ENCODE results near the gene ENGASE. TPM values are rescaled to one million over a fixed set of nuclear protein-coding genes. Genes with fewer than 3 reads are reported as not detected.

ENGASE gene, protein sequence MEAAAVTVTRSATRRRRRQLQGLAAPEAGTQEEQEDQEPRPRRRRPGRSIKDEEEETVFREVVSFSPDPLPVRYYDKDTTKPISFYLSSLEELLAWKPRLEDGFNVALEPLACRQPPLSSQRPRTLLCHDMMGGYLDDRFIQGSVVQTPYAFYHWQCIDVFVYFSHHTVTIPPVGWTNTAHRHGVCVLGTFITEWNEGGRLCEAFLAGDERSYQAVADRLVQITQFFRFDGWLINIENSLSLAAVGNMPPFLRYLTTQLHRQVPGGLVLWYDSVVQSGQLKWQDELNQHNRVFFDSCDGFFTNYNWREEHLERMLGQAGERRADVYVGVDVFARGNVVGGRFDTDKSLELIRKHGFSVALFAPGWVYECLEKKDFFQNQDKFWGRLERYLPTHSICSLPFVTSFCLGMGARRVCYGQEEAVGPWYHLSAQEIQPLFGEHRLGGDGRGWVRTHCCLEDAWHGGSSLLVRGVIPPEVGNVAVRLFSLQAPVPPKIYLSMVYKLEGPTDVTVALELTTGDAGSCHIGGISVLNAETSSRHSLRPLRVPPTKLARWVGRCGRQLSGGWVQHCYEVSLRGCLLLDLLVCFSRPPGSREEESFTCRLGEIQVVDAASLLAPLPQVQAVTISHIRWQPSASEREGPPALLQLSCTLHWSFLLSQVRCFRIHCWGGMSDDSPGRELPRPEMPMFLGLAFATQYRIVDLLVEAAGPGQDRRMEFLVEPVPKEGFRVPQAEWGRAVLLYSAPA
- total RNA-seq (ENCODE audit: unreplicated experiment): 51.5 TPM
- long read RNA-seq, partial matches to known transcripts: 0 of 2 reads
- long read RNA-seq, other reads (novel, unspliced or antisense): 1 of 2 reads

DNA sequence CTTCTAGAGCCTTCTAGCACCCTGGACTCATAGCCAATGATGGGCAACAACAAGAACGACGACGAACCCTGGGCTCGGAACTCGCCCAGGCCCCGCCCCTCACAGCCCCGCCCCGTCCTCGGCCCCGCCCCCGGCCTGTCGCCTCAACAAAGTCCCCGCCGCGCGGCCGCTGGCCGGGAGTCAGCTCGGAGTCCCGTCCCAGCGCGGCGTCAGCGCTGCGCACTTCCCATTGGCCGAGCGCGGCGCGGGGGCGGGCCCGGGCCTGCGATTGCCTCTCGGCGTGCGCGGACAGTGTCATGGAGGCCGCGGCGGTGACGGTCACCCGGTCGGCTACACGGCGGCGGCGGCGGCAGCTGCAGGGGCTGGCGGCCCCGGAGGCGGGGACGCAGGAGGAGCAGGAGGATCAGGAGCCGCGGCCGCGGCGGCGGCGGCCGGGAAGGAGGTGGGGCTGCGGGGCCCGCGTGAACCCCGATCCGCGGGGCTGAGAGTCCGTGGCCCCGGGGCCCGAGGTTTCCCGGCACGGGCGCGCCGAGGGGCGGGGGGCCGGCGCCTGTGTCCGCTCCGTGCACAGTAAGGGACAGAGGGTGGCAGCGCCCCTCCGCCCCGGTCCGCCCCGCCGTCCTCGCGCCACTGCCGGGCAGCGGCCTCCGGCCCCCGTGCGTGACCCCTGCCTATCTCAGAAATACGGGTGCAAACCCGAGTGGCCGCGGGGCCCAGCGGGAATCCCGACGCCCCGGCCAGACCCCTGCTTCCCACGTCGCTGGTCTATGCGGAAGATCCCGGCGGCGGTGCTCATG, at the start of gene ENGASE:
ENGASE (plus strand) TSS at position 176 of the 797 bp plus-strand sequence; CDS start at position 297, 121 bp downstream.
- no peaks in the 10 kb centered on the region for H3K36me3 Mint-ChIP-seq (ENCODE audit: unreplicated experiment)

DNA sequence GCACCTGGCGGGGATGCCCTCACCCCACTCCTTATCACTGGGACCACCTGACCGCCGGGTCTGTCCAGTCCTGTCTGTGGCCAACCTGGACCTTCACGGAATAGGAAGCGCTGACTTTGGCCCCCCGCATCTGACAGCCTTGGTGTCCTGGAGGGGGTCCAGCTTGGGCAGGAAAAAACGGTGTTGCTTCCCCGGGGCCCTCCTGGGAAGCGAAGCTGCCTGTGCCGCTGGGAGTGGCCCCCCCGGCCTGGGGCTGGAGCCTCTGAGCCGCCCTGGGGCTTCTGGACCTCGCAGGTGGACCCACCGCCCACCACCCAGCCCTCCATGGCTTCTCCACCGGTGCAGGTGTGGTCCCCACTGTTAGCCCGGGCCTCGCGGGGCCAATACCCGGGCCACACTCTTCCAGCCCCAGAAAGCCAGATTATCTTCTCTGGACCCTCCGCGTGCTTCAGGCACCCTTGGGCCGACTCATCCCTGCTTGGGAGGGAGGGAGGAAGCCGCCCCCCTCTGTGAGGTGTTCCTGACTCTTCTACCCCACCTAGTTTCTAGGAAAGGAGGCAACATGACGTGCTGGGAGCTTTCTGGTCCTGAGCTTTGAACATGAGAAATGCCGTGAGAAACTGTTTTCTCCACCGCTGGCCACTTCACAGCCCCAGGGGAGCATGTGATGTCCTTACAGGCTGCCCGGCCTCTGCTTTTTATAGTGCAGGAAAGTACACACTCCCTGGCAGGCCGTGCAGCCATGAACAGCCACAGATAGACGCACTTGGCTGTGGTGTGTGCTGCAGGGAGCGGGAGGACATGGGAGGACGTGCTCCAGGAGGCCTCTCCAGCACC, 49.5 kb upstream of the ENGASE start:
- Mint-ChIP-seq H3K27me3 (ENCODE audit: unreplicated experiment) (peaks cover 27% of the 10 kb centered on the region), H3K36me3 (ENCODE audit: unreplicated experiment) (no peaks in the 10 kb centered on the region), H3K27ac (ENCODE audit: unreplicated experiment) (no peak overlapping the region), H3K4me1 (ENCODE audit: low read depth, unreplicated experiment) (peaks cover 6% of the 10 kb centered on the region), H3K9me3 (ENCODE audit: unreplicated experiment) (peaks cover 4% of the 10 kb centered on the region), H3K4me3 (ENCODE audit: unreplicated experiment) (peak overlapping the region; percentile 78)
- no peak for DNase-seq
- TF ChIP-seq, protein P1, sequence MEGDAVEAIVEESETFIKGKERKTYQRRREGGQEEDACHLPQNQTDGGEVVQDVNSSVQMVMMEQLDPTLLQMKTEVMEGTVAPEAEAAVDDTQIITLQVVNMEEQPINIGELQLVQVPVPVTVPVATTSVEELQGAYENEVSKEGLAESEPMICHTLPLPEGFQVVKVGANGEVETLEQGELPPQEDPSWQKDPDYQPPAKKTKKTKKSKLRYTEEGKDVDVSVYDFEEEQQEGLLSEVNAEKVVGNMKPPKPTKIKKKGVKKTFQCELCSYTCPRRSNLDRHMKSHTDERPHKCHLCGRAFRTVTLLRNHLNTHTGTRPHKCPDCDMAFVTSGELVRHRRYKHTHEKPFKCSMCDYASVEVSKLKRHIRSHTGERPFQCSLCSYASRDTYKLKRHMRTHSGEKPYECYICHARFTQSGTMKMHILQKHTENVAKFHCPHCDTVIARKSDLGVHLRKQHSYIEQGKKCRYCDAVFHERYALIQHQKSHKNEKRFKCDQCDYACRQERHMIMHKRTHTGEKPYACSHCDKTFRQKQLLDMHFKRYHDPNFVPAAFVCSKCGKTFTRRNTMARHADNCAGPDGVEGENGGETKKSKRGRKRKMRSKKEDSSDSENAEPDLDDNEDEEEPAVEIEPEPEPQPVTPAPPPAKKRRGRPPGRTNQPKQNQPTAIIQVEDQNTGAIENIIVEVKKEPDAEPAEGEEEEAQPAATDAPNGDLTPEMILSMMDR (IDR thresholded peaks at IDR 0.05; ENCODE audit: partially characterized antibody, unreplicated experiment): no peak

More for the DNA sequence above, at the start of gene ENGASE:
- Mint-ChIP-seq H3K27ac (ENCODE audit: unreplicated experiment) (peak within 1 kb of the TSS; percentile 26), H3K27me3 (ENCODE audit: unreplicated experiment) (peaks cover 8% of the 10 kb centered on the region), H3K4me1 (ENCODE audit: low read depth, unreplicated experiment) (peaks cover 6% of the 10 kb centered on the region), H3K9me3 (ENCODE audit: unreplicated experiment) (peaks cover 9% of the 10 kb centered on the region), H3K4me3 (ENCODE audit: unreplicated experiment) (peak within 1 kb of the TSS; percentile 90)
- TF ChIP-seq, protein P1 (IDR thresholded peaks at IDR 0.05; ENCODE audit: partially characterized antibody, unreplicated experiment): no peak
- DNase-seq: peak; percentile 96

DNA sequence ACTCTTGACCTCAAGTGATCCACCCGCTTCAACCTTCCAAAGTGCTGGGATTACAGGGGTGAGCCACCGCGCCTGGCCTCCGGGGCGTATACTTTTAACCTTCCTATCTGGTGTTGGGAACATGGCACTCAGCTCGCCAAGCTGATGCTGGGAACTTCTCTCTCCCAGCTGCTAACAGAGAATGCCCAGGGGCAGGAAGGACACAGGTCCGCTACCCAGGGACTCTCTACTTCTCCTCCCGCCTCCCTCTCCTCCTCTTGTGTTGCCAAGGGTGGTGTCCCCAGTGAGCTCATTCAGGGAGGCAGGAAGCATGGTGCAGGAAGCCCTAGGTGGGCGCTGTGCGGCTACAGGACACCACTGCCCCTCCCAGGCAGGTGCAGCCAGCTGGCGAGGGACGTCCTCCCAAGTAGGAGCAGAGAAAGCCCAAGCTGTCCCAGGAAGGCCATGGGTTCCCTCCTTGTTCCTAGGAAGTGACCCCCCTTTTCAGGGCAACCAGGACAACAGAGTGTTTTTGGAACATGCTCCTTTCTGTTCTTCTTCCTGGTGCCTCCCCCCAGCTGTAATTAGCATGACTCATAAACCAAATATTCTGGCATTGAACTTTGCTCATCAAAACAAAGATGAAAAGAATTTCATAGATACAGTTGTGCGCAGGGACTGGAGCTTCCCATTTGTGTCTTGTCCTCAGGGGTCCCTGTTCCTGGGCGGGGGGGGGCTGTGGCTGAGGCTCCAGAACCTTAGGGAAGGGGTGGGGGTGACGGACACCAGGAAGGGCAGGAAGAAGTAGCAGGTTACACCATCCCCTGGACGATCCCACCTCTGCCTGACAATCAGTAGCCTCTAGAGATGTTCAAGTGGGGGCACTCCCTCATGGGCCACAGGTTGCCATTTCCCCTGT, 48.0 kb upstream of the ENGASE start:
- H3K9me3 Mint-ChIP-seq (ENCODE audit: unreplicated experiment): peaks cover 5% of the 10 kb centered on the region
- H3K36me3 Mint-ChIP-seq (ENCODE audit: unreplicated experiment): no peaks in the 10 kb centered on the region
- H3K4me3 Mint-ChIP-seq (ENCODE audit: unreplicated experiment): no peak overlapping the region
- H3K27me3 Mint-ChIP-seq (ENCODE audit: unreplicated experiment): peaks cover 18% of the 10 kb centered on the region
- H3K4me1 Mint-ChIP-seq (ENCODE audit: low read depth, unreplicated experiment): peaks cover 6% of the 10 kb centered on the region
- TF ChIP-seq, protein P1 (IDR thresholded peaks at IDR 0.05; ENCODE audit: partially characterized antibody, unreplicated experiment): no peak
- H3K27ac Mint-ChIP-seq (ENCODE audit: unreplicated experiment): no peak overlapping the region
- no peak for DNase-seq
